ENCODE data around the gene AHR. TPM values are rescaled to one million over a fixed set of nuclear protein-coding genes. Genes with fewer than 3 reads are reported as not detected.

AHR gene
- total RNA-seq, 1 donor: 35.4 TPM

DNA sequence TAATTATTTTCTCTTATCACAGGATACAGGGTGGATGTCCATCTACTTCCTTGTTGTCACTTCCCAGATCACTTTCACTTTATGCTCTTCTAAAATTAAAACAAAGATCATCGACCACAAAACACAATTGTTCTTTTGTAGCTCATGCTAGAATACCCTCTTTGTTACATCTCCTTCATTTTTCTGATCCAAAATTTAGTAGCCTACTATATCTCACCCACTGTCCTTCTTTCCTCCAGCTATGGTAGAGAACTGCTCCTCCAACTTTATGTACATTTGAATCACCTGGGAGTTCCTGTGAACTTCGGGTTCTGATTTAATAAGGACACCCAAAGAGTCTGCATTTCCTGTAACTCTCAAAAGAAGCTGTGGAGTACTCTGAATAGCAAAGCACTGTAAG, 1.2 kb upstream of the AHR start:
- TF ChIP-seq, protein P1, sequence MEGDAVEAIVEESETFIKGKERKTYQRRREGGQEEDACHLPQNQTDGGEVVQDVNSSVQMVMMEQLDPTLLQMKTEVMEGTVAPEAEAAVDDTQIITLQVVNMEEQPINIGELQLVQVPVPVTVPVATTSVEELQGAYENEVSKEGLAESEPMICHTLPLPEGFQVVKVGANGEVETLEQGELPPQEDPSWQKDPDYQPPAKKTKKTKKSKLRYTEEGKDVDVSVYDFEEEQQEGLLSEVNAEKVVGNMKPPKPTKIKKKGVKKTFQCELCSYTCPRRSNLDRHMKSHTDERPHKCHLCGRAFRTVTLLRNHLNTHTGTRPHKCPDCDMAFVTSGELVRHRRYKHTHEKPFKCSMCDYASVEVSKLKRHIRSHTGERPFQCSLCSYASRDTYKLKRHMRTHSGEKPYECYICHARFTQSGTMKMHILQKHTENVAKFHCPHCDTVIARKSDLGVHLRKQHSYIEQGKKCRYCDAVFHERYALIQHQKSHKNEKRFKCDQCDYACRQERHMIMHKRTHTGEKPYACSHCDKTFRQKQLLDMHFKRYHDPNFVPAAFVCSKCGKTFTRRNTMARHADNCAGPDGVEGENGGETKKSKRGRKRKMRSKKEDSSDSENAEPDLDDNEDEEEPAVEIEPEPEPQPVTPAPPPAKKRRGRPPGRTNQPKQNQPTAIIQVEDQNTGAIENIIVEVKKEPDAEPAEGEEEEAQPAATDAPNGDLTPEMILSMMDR (IDR thresholded peaks at IDR 0.05; ENCODE audit: insufficient read depth, low read depth, low read length): no peak
- no peak for DNase-seq (ENCODE audit: low read depth)
- H3K4me3 ChIP-seq (ENCODE audit: low read depth, low read length): no peak overlapping the region

DNA sequence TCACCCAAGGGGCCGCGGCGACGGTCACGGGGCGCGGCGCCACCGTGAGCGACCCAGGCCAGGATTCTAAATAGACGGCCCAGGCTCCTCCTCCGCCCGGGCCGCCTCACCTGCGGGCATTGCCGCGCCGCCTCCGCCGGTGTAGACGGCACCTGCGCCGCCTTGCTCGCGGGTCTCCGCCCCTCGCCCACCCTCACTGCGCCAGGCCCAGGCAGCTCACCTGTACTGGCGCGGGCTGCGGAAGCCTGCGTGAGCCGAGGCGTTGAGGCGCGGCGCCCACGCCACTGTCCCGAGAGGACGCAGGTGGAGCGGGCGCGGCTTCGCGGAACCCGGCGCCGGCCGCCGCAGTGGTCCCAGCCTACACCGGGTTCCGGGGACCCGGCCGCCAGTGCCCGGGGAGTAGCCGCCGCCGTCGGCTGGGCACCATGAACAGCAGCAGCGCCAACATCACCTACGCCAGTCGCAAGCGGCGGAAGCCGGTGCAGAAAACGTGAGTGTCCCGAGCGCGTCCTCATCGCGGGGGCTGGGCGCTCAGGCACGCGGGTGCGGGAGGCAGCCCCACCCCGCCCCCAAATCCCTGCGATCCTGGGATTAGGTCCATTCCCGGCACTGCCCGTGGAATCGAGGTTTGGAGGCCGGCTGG, 509 bp downstream of the AHR start:
- DNase-seq (ENCODE audit: low read depth): peak; percentile 18
- peak overlapping the region; percentile 90 for H3K4me3 ChIP-seq (ENCODE audit: low read depth, low read length)
- TF ChIP-seq, protein P1 (IDR thresholded peaks at IDR 0.05; ENCODE audit: insufficient read depth, low read depth, low read length): no peak

DNA sequence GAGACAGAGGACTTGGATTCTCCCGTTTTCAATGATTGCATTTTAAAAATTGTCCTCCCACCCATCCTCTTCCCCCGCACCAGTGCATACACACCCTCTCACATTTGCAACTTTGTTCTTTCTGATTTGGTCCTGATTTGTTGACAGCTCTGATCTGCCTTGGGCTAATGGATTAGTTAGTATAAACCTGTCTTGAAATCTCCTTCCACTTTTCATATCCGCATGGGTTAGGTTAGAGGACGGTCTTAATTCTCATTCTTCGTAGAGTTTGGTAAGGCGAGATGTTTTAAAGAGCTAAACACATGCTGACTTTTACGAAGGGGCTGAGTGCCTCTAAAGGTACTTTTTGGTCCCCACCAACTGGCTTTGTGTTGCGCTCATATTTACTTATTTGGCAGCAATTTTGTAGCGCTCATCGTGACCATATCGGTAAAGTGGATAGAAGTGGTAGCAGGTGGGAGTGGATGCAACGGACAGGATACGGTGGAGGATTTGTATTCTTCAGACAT, 1.1 kb downstream of the AHR start:
- TF ChIP-seq, protein P1 (IDR thresholded peaks at IDR 0.05; ENCODE audit: insufficient read depth, low read depth, low read length): no peak
- peak overlapping the region; percentile 90 for H3K4me3 ChIP-seq (ENCODE audit: low read depth, low read length)
- peak; percentile 37 for DNase-seq (ENCODE audit: low read depth)

DNA sequence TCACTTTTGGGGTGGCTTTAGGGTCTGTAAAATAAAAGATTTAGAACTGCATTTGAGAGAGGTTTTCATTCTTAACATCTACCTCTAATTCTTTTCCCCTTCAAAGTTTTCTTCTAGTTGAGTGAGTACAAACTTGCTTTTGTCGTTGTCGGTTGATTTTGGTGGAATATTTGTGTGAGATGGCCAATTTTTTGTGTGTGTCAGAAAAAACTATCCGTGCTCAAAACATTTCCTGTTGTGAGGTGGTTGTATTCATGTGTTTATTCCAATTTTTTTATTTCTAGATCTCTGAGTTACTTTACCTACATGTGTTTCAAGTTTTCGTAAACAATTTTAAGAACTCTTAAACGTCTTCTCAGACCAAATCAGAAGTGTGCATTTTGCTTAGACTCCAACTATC, 1.6 kb downstream of the AHR start:
- DNase-seq (ENCODE audit: low read depth): no peak
- TF ChIP-seq, protein P1 (IDR thresholded peaks at IDR 0.05; ENCODE audit: insufficient read depth, low read depth, low read length): no peak
- peak overlapping the region; percentile 90 for H3K4me3 ChIP-seq (ENCODE audit: low read depth, low read length)

DNA sequence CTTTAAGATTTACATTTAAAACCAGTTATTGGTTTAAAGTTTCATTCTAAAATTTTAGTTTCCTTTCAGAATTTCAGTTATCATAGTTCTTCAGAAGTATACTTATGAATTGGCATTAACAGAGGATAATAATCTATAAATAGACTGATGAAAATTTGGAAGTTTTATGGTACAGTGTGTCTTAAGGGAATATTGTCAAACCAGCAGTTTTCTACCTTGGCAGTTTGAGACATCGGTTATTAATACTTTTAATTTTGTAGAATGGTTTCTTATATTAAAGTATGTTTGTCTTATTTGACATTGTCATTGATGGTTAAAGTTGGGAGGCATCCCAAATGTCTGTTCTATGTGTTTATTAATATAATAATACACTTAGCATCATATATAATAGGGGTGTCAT, 2.0 kb downstream of the AHR start:
- no peak for DNase-seq (ENCODE audit: low read depth)

DNA sequence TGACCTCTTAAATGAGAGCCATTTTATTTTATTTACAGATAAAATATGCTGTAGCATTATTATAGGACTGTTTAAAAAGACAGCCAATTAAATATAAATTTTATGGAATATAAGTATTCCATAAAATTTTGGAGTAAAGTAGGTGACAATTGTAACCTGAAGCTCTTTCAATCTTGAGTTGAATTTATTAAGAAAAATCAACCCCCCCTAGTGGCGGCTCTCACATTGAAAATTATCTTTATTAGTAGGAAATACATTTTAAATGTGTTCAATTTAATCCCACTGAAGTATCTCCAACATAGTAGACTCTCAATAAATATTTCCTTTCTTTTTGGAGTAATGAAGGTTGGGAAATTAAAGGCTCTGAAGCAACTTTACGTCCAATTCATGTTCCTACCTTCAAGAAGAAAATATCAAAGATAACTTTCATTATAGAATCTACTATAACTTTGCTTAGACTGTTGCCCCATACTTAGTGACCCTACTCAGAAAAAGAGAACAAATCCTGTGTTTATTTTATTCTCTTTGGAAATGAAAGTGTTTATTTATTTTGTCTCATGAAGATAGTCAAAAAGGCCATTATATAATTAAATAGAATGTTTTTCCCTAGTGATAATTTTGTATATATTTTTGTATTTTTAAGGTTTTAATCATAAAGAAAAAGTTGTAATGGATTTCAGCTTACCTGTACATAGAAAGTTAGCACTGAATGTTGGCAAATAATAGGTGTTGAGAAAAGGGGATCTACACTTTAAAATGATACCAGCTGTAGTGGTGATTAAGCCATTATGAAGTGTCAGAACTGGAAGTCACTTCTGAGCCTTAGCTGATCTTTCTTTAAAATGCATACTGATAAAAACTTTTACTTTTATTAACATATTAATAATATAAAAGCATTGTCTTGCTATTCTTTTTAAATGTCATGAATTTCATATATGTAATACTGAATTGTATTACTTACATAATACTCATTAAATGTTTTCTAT, 3.3 kb downstream of the AHR start:
- TF ChIP-seq, protein P1 (IDR thresholded peaks at IDR 0.05; ENCODE audit: insufficient read depth, low read depth, low read length): peak; percentile 59
- peak overlapping the region; percentile 90 for H3K4me3 ChIP-seq (ENCODE audit: low read depth, low read length)
- DNase-seq (ENCODE audit: low read depth): peak; percentile 67

More for the DNA sequence above, 2.0 kb downstream of the AHR start:
- TF ChIP-seq, protein P1 (IDR thresholded peaks at IDR 0.05; ENCODE audit: insufficient read depth, low read depth, low read length): no peak
- peak overlapping the region; percentile 90 for H3K4me3 ChIP-seq (ENCODE audit: low read depth, low read length)

All from fibroblast of villous mesenchyme (primary cell).